Measurements from ENCODE around the gene SLC29A4. TPM values are rescaled to one million over a fixed set of nuclear protein-coding genes. Genes with fewer than 3 reads are reported as not detected.

Gene SLC29A4
- total and polyA plus RNA-seq, 2 of the 13 experiments (the other 11 are each of a cell fraction or from before 2014, with no cell fraction given): 29.7 to 31.7 TPM

DNA sequence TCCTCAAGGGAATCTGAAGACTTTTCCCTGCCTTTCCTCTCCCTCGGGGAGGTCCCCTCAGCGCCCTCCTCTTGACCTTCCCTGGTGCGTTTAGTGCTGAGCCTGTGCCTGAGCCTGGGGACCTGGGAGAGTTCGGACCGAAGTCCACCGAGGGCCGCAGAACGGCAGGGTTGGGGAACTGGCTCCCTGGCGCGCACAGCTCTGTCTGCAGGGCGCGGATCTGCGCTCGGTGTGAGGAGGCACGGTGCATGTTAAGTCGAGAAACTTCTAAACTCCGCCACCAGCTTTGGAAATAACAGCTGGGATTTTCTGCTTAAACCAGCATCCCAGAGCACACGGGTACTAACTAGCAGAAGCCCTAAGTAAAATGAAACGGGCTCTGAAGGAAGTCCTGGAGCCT, 44.2 kb upstream of the SLC29A4 start (continued):
- TF ChIP-seq BATF2 (CRISPR knock-in tag; IDR thresholded peaks at IDR 0.05): no peak
- no peak for TF ChIP-seq SMAD9 (CRISPR knock-in tag; IDR thresholded peaks at IDR 0.05)
- no peak for TF ChIP-seq DMAP1 (CRISPR knock-in tag; IDR thresholded peaks at IDR 0.05)
- 0 out of 2 replicates have a peak, but pooled peaks have one; percentile 28 for TF ChIP-seq ZNF256 (CRISPR knock-in tag; conservative IDR thresholded peaks at IDR 0.05)
- no peak for TF ChIP-seq ERF (CRISPR knock-in tag; IDR thresholded peaks at IDR 0.05)
- TF ChIP-seq ZNF234 (CRISPR knock-in tag; conservative IDR thresholded peaks at IDR 0.05): no peak
- TF ChIP-seq ZMYM3 (CRISPR knock-in tag; IDR thresholded peaks at IDR 0.05): peak; percentile 97
- TF ChIP-seq ZNF235 (CRISPR knock-in tag; IDR thresholded peaks at IDR 0.05; ENCODE audit: borderline replicate concordance): no peak
- no peak for TF ChIP-seq KAT8 (CRISPR knock-in tag; IDR thresholded peaks at IDR 0.05)
- TF ChIP-seq CREM (IDR thresholded peaks at IDR 0.05): no peak
- TF ChIP-seq CREM (CRISPR knock-in tag; IDR thresholded peaks at IDR 0.05): no peak
- TF ChIP-seq ZKSCAN5 (CRISPR knock-in tag; IDR thresholded peaks at IDR 0.05): no peak
- TF ChIP-seq PRPF4 (IDR thresholded peaks at IDR 0.05; ENCODE audit: low read depth, low read length, poor library complexity, severe bottlenecking): no peak
- peak; percentile 42; the same call in 1 of the 2 replicates for TF ChIP-seq ZNF441 (CRISPR knock-in tag; IDR thresholded peaks at IDR 0.05; ENCODE audit: borderline replicate concordance)
- no peak for TF ChIP-seq NFYB (CRISPR knock-in tag; IDR thresholded peaks at IDR 0.05)
- no peak for TF ChIP-seq ZBTB39 (CRISPR knock-in tag; IDR thresholded peaks at IDR 0.05)
- no peak for TF ChIP-seq RBAK (CRISPR knock-in tag; IDR thresholded peaks at IDR 0.05)
- TF ChIP-seq REXO4 (CRISPR knock-in tag; IDR thresholded peaks at IDR 0.05; ENCODE audit: borderline replicate concordance): no peak
- TF ChIP-seq CCAR2 (optimal IDR thresholded peaks at IDR 0.05; ENCODE audit: low read depth, low read length): no peak
- 0 out of 2 replicates have a peak, but pooled peaks have one; percentile 42 for TF ChIP-seq ZNF839 (CRISPR knock-in tag; IDR thresholded peaks at IDR 0.05; ENCODE audit: borderline replicate concordance)
- no peak for TF ChIP-seq ZNF253 (CRISPR knock-in tag; IDR thresholded peaks at IDR 0.05; ENCODE audit: borderline replicate concordance)
- no peak for TF ChIP-seq ZNF552 (CRISPR knock-in tag; IDR thresholded peaks at IDR 0.05; ENCODE audit: borderline replicate concordance)
- TF ChIP-seq EP300 (IDR thresholded peaks at IDR 0.05; ENCODE audit: low read depth in 2 of 2, low read length in 2 of 2): no peak
- no peak for TF ChIP-seq EP300 (CRISPR knock-in tag; IDR thresholded peaks at IDR 0.05; ENCODE audit: borderline replicate concordance)
- no peak for TF ChIP-seq SRSF9 (IDR thresholded peaks at IDR 0.05; ENCODE audit: borderline replicate concordance, insufficient read depth, low read depth, low read length, poor library complexity, severe bottlenecking)
- TF ChIP-seq ZNF296 (CRISPR knock-in tag; conservative IDR thresholded peaks at IDR 0.05): no peak
- TF ChIP-seq SKI (IDR thresholded peaks at IDR 0.05; ENCODE audit: partially characterized antibody): no peak
- no peak for TF ChIP-seq ZNF350 (CRISPR knock-in tag; IDR thresholded peaks at IDR 0.05; ENCODE audit: borderline replicate concordance, low read depth)
- no peak for TF ChIP-seq MTA3 (CRISPR knock-in tag; IDR thresholded peaks at IDR 0.05)
- no peak for TF ChIP-seq ZFP37 (CRISPR knock-in tag; IDR thresholded peaks at IDR 0.05; ENCODE audit: borderline replicate concordance)
- no peak for TF ChIP-seq ZSCAN30 (CRISPR knock-in tag; IDR thresholded peaks at IDR 0.05)
- no peak; the same call in 1 of the 2 replicates for TF ChIP-seq ZNF567 (CRISPR knock-in tag; IDR thresholded peaks at IDR 0.05; ENCODE audit: borderline replicate concordance)
- no peak for TF ChIP-seq NR2C2 (CRISPR knock-in tag; IDR thresholded peaks at IDR 0.05; ENCODE audit: borderline replicate concordance)
